Thymus (tissue), 11 donors: ENCODE data around the gene GPR173. TPM values are rescaled to one million over a fixed set of nuclear protein-coding genes. Genes with fewer than 3 reads are reported as not detected.

ENCODE experiments used
- DNase-seq, 9 donors: peaks; one replicate each; pipeline ENCODE4 v3.0.0-alpha.2; 2013; ENCODE audit warnings: low spot score in 9 of 9, low read depth in 6 of 9, missing footprints in 1 of 9
- H3K27ac ChIP-seq, 2 donors: one replicate each; pipeline ENCODE4 v1.5.1; 2013; ENCODE audit warnings: control low read depth in 1 of 2, low read depth in 1 of 2, low read length in 1 of 2, mild to moderate bottlenecking in 1 of 2, moderate library complexity in 1 of 2
- H3K27me3 ChIP-seq, 2 donors: one replicate each; pipeline ENCODE4 v1.5.1; 2013; ENCODE audit warnings: low read length in 1 of 2; ENCODE audit not compliant: control insufficient read depth in 2 of 2, insufficient read depth in 1 of 2
- H3K36me3 ChIP-seq, 2 donors: one replicate each; pipeline ENCODE4 v1.5.1; 2013; ENCODE audit warnings: low read length in 1 of 2, mild to moderate bottlenecking in 1 of 2, moderate library complexity in 1 of 2; ENCODE audit not compliant: control insufficient read depth in 2 of 2, insufficient read depth in 2 of 2
- H3K4me1 ChIP-seq, 2 donors: one replicate each; pipeline ENCODE4 v1.5.1; 2013; ENCODE audit warnings: low read length in 2 of 2; ENCODE audit not compliant: control insufficient read depth in 2 of 2, insufficient read depth in 2 of 2
- H3K4me3 ChIP-seq, 2 donors: one replicate each; pipeline ENCODE4 v1.5.1; 2013; ENCODE audit warnings: low read length in 2 of 2, control low read depth in 1 of 2, mild to moderate bottlenecking in 1 of 2
- H3K9me3 ChIP-seq, 2 donors: one replicate each; pipeline ENCODE4 v1.5.1; 2013; ENCODE audit warnings: low read length in 1 of 2, mild to moderate bottlenecking in 1 of 2; ENCODE audit not compliant: control insufficient read depth in 2 of 2, insufficient read depth in 1 of 2
- WGBS: extraction: QIAGEN DNeasy Blood & Tissue Kit; methylation state at CpG from one replicate; pipeline ENCODE4 v1.1.7; 2013; 5-methylcytosine and 5-hydroxymethylcytosine counted together
- polyA plus RNA-seq: library from polyadenylated mRNA; stranded (reverse); fragments of 200-250 nt; gene quantifications from one replicate; pipeline ENCODE4 v1.2.3, GENCODE V29; 2013
- total RNA-seq: library from RNA; stranded (reverse); fragments of 120-200 nt; gene quantifications from one replicate; pipeline ENCODE4 v1.2.4, GENCODE V29; 2013
- donor health status: healthy.

GPR173 gene
- total and polyA plus RNA-seq, 2 donors, result 0.61 to 1.5 TPM

- DNase-seq, result no peak
- Histone ChIP-seq H3K4me3 (no peak overlapping the region), H3K27ac (no peak overlapping the region), H3K9me3 (no peaks in the 10 kb centered on the region), H3K4me1 (peaks cover 0 to 3% of the 10 kb centered on the region in 2 donors), H3K36me3 (no peaks in the 10 kb centered on the region), H3K27me3 (peaks cover 0 to 12% of the 10 kb centered on the region in 2 donors)
- 99% methylated on average over 6 of the region's 6 CpGs for WGBS
Observed at GRCh38 chrX:53050841-53051240, 2.3 kb downstream of the GPR173 start.

GRCh38 chrX:53055244-53055849 is 6.8 kb downstream of the GPR173 start:
- Histone ChIP-seq H3K4me3 (no peak overlapping the region), H3K4me1 (no peaks in the 10 kb centered on the region), H3K27me3 (no peaks in the 10 kb centered on the region), H3K9me3 (no peaks in the 10 kb centered on the region), H3K36me3 (no peaks in the 10 kb centered on the region), H3K27ac (no peak overlapping the region)
- whole genome bisulfite sequencing, result 99% methylated on average over 6 of the region's 6 CpGs
- DNase-seq, result no peak

DNA sequence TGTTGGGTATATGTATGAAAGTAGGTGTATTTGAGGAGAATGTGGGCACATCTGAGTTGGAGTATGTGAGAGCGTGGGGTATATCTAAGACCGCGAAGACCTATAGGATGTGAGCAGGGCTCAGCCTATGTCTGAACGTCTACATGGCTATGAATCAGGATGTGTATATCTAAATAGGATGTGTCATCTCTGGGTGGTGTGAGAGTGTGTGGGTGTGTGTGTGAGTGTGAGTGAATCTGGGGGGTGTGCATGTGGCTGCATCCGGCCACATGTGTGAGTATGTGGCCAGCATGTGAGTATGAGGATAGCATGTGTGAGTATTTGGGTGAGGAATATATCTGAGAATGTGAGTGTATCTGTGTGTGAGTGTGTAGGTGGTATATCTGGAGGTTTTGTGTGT is 7.7 kb downstream of the GPR173 start:
- Histone ChIP-seq H3K36me3 (no peaks in the 10 kb centered on the region), H3K9me3 (no peaks in the 10 kb centered on the region), H3K4me3 (no peak overlapping the region), H3K27ac (no peak overlapping the region), H3K27me3 (no peaks in the 10 kb centered on the region), H3K4me1 (no peaks in the 10 kb centered on the region)
- 94% methylated on average over 5 of the region's 5 CpGs for WGBS
- no peak for DNase-seq

DNA sequence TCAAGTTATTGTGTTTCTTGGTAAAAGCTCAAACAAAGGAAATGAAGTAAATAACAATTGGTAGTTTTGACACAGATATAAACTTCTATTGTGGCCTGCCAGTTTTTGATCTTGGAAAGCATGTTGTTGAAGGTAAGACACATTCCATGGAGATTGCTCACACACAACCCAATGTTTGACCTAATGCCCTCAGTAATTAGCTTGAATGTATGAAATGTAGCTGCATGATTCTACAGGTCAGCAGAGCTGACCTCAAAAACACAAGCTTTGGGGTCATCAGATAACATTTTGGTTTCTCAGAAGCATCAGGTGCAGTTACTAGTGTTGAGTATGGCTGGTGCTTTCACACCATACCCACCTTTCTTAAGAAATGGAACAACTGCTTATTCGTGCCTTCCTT is 16.5 kb downstream of the GPR173 start:
- Histone ChIP-seq H3K4me1 (no peaks in the 10 kb centered on the region), H3K36me3 (no peaks in the 10 kb centered on the region), H3K27ac (no peak overlapping the region), H3K4me3 (no peak overlapping the region), H3K27me3 (no peaks in the 10 kb centered on the region), H3K9me3 (no peaks in the 10 kb centered on the region)
- DNase-seq, result no peak
- WGBS, result 94% methylated on average over 1 of the region's 1 CpG

DNA sequence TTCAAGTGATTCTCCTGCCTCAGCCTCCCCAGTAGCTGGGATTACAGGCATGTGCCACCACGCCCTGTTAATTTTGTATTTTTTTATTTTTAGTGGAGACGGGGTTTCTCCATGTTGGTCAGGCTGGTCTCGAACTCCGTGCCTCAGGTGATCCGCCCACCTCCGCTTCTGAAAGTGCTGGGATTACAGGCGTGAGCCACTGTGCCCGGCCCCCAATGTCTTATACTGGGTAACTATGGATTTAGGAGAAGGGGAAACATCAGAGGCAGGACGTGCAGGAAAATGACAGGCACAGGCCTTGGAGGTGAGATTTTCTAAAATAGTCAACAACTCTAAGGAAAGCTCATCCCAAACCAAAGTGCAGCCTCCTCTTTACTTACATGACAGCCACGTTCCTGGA is 22.5 kb downstream of the GPR173 start:
- no peaks in the 10 kb centered on the region for H3K36me3 ChIP-seq
- H3K27ac ChIP-seq, result peak overlapping the region in 1 of 2 donors; percentile 52
- H3K4me3 ChIP-seq, result no peak overlapping the region
- peaks cover 0 to 4% of the 10 kb centered on the region in 2 donors for H3K27me3 ChIP-seq
- no peaks in the 10 kb centered on the region for H3K9me3 ChIP-seq
- 96% methylated on average over 10 of the region's 10 CpGs for WGBS
- H3K4me1 ChIP-seq, result peaks cover 0 to 19% of the 10 kb centered on the region in 2 donors
- DNase-seq, result no peak

DNA sequence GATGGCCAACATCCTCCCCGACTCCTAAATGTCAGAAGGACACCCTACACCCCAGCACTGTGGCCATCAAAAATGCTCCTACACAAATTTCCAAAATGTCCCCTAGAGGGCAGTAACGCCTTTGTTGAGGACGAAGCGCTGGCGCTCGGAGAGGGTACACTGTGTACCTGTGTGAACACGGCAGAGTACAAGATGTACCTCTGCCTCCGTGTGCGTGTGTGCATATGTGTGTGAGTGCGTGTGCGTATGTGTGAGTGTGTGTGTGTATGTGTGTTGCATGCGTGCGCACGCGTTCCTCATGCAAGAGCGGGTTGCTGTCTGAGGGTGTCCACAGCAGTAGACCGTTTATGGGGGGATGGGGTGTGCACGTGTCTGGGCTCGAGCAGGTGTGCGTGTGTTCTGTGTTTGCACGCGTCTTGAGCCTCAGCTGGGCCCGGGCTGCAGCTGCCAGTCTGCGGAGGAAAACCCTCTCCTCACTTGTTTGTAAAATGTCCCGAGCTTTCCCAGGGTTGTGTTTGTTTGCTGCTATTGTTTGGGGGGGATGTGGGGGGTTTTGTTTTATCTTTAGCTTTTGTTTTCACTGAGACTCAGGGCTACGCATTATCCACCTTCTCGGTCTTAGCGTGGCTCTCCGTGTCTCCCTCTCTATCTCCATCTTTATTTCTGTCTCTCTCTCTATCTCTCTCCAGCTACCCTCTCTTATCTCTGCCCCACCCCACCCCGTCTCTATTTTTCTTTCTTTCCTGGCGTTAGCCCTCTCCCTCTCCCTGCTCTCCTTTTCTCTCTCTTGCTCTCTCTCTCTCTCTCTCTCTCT is 23.2 kb downstream of the GPR173 start:
- peak in 8 of 9 donors; percentile 64 to 92 (median 74) for DNase-seq
- WGBS, result 1% methylated on average over 31 of the region's 31 CpGs
- H3K4me3 ChIP-seq, result peak overlapping the region; percentile 45 to 51

DNA sequence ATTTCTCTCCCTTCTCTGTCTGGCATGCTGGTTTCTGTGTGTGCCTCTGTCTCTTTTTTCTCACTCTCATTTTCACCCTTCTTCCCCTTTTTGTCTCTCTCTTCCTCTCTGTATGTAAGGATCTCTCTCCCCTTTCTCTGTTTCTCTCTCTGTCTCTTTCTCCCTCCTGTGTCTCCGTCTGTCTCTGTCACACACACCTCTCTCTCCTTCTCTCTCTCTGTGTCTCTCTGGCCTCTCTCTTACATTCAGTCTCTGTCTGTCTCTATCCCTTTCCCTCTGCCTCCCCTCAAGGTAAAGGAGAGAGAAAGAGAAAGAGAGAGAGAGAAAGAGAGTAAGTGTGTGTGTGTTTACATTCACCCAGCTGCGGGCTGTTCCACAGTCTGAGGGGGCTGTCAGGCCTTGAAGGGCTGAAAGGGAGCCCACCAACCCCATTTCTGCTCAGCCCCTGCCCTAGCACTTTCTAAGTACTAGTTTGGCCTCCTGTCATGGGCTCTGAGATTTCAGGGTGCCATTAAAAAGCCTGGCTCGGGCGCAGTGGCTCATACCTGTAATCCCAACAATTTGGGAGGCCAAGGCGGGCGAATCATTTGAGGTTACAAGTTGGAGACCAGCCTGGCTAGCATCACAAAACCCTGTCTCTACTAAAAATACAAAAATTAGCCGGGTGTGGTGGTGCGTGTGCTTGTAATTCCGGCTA is 24.0 kb downstream of the GPR173 start:
- Histone ChIP-seq H3K36me3 (no peaks in the 10 kb centered on the region), H3K4me3 (peak overlapping the region; percentile 45 to 51), H3K27ac (peak overlapping the region; percentile 89 to 90), H3K27me3 (peaks cover 0 to 4% of the 10 kb centered on the region in 2 donors), H3K9me3 (no peaks in the 10 kb centered on the region), H3K4me1 (peaks cover 0 to 19% of the 10 kb centered on the region in 2 donors)
- DNase-seq, result peak in 1 of 9 donors; percentile 58
- WGBS, result 79% methylated on average over 9 of the region's 9 CpGs

More for the DNA sequence above, 23.2 kb downstream of the GPR173 start:
- H3K36me3 ChIP-seq, result no peaks in the 10 kb centered on the region
- H3K27me3 ChIP-seq, result peaks cover 0 to 4% of the 10 kb centered on the region in 2 donors
- H3K4me1 ChIP-seq, result peaks cover 0 to 19% of the 10 kb centered on the region in 2 donors
- H3K9me3 ChIP-seq, result no peaks in the 10 kb centered on the region
- H3K27ac ChIP-seq, result peak overlapping the region; percentile 89 to 90

DNA sequence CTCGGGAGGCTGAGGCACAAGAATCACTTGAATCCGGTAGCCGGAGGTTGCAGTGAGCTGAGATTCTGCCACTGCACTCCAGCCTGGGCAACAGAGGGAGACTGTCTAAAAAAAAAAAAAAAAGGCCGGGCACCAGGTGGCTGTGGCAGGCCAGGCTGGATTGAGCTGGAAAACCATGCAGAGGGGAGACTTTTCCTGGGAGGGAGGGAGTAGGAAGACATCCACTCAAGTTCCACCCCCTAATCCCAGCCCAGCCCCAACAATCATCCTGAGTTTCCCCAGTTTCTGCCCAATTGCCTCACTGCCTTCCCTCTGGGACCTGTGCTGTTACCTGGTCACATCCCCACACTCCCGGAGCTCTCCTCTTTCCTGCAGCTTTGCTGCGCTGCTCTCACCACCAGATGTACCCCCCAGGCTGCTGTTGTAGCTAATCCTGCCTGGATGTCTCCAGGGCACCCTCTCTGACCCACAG is 24.6 kb downstream of the GPR173 start:
- Histone ChIP-seq H3K27ac (peak overlapping the region; percentile 79 to 89), H3K4me1 (peaks cover 0 to 19% of the 10 kb centered on the region in 2 donors), H3K4me3 (no peak overlapping the region), H3K9me3 (no peaks in the 10 kb centered on the region), H3K36me3 (no peaks in the 10 kb centered on the region), H3K27me3 (peaks cover 0 to 4% of the 10 kb centered on the region in 2 donors)
- WGBS, result 93% methylated on average over 6 of the region's 6 CpGs
- DNase-seq, result peak in 1 of 9 donors; percentile 34

- no peaks in the 10 kb centered on the region for H3K36me3 ChIP-seq
- H3K27ac ChIP-seq, result no peak overlapping the region
- DNase-seq, result peak in 1 of 9 donors; percentile 44
- no peak overlapping the region for H3K4me3 ChIP-seq
- H3K9me3 ChIP-seq, result no peaks in the 10 kb centered on the region
- H3K4me1 ChIP-seq, result peaks cover 0 to 19% of the 10 kb centered on the region in 2 donors
- 97% methylated on average over 7 of the region's 7 CpGs for WGBS
- H3K27me3 ChIP-seq, result peaks cover 0 to 4% of the 10 kb centered on the region in 2 donors
Observed at GRCh38 chrX:53075011-53075410, 26.4 kb downstream of the GPR173 start.
